GM21825 (cell line): ENCODE measurements around the gene SPTLC3.

Source experiments
- ATAC-seq: cut with Tn5 transposase; IDR thresholded peaks from one replicate; pipeline ENCODE4 v1.9.1; 2021; ENCODE audit warnings: mild to moderate bottlenecking, moderate library complexity; ENCODE audit not compliant: unreplicated experiment

The SPTLC3 gene

GRCh38 chr20:13028673-13029072, 19.9 kb downstream of the SPTLC3 start:
- no peak for ATAC-seq

- ATAC-seq: no peak
Measured at GRCh38 chr20:13029687-13030375, 21.1 kb downstream of the SPTLC3 start.

GRCh38 chr20:13031751-13032150, 23.0 kb downstream of the SPTLC3 start:
- no peak for ATAC-seq

GRCh38 chr20:13034115-13034514, 25.3 kb downstream of the SPTLC3 start:
- ATAC-seq: no peak

- ATAC-seq: no peak
Measured at GRCh38 chr20:13034936-13035335, 26.2 kb downstream of the SPTLC3 start.

- no peak for ATAC-seq
Measured at GRCh38 chr20:13035399-13036152, 26.8 kb downstream of the SPTLC3 start.

- ATAC-seq: no peak
Measured at GRCh38 chr20:13037727-13038126, 29.0 kb downstream of the SPTLC3 start.

- ATAC-seq: no peak
Measured at GRCh38 chr20:13041574-13042457, 33.0 kb downstream of the SPTLC3 start.

- no peak for ATAC-seq
Measured at GRCh38 chr20:13042458-13042794, 33.7 kb downstream of the SPTLC3 start.

- ATAC-seq: no peak
Measured at GRCh38 chr20:13046409-13046808, 37.6 kb downstream of the SPTLC3 start.

- no peak for ATAC-seq
Measured at GRCh38 chr20:13054011-13054410, 45.2 kb downstream of the SPTLC3 start.

GRCh38 chr20:13058666-13059389, 50.1 kb downstream of the SPTLC3 start:
- no peak for ATAC-seq

- ATAC-seq: no peak
Measured at GRCh38 chr20:13059398-13060136, 50.8 kb downstream of the SPTLC3 start.

- ATAC-seq: no peak
Measured at GRCh38 chr20:13060327-13060726, 51.6 kb downstream of the SPTLC3 start.

GRCh38 chr20:13061381-13061780, 52.6 kb downstream of the SPTLC3 start:
- ATAC-seq: no peak

- no peak for ATAC-seq
Measured at GRCh38 chr20:13062789-13063188, 54.0 kb downstream of the SPTLC3 start.

- ATAC-seq: no peak
Measured at GRCh38 chr20:13068336-13068735, 59.6 kb downstream of the SPTLC3 start.

- no peak for ATAC-seq
Measured at GRCh38 chr20:13081877-13082276, 73.1 kb downstream of the SPTLC3 start.

GRCh38 chr20:13082378-13082777, 73.6 kb downstream of the SPTLC3 start:
- no peak for ATAC-seq

- ATAC-seq: no peak
Measured at GRCh38 chr20:13085275-13085674, 76.5 kb downstream of the SPTLC3 start.
